Brain pericyte (primary cell): ENCODE data around the gene LIN7B.
"Not testable (repeated sequence)": the region's sequence is repeated elsewhere in the genome, so short reads cannot be mapped to it uniquely, and the experiment has no call there.

Source experiments
- DNase-seq: peaks from one replicate; pipeline ENCODE4 v3.0.0-alpha.2; 2012; ENCODE audit warnings: low read depth, low spot score

Gene LIN7B

GRCh38 chr19:49113762-49114629, at the start of gene LIN7B:
Gene LIN7B (plus strand): TSS chr19:49114370. CDS start chr19:49114405, 35 bp downstream.
- no peak for DNase-seq

- no peak for DNase-seq
Measured at GRCh38 chr19:49064768-49065611, 49.2 kb upstream of the LIN7B start, which contains the start of gene NTF4. Gene NTF4 (minus strand): TSS chr19:49064818. CDS start chr19:49061997, 2,821 bp downstream.

- no peak for DNase-seq
Measured at GRCh38 chr19:49065905-49066512, 48.2 kb upstream of the LIN7B start.

GRCh38 chr19:49067554-49067953, 46.6 kb upstream of the LIN7B start:
- DNase-seq: no peak

- DNase-seq: no peak
Measured at GRCh38 chr19:49069026-49069425, 45.1 kb upstream of the LIN7B start.

- no peak for DNase-seq
Measured at GRCh38 chr19:49070416-49070815, 43.8 kb upstream of the LIN7B start.

- DNase-seq: no peak
Measured at GRCh38 chr19:49071860-49072547, 42.2 kb upstream of the LIN7B start.

- DNase-seq: no peak
Measured at GRCh38 chr19:49073514-49074378, 40.4 kb upstream of the LIN7B start.

- DNase-seq: not testable (repeated sequence)
Measured at GRCh38 chr19:49074869-49075268, 39.3 kb upstream of the LIN7B start.

- DNase-seq: no peak
Measured at GRCh38 chr19:49080392-49080791, 33.8 kb upstream of the LIN7B start.

GRCh38 chr19:49081273-49081672, 32.9 kb upstream of the LIN7B start:
- DNase-seq: no peak

- no peak for DNase-seq
Measured at GRCh38 chr19:49084206-49085019, 29.8 kb upstream of the LIN7B start.

- DNase-seq: peak; percentile 99
Measured at GRCh38 chr19:49085020-49085867, 28.9 kb upstream of the LIN7B start, which contains the start of gene SNRNP70. Gene SNRNP70 (plus strand): TSS chr19:49085451. CDS start chr19:49086415, 964 bp downstream.

- no peak for DNase-seq
Measured at GRCh38 chr19:49085868-49086232, 28.3 kb upstream of the LIN7B start.

- DNase-seq: no peak
Measured at GRCh38 chr19:49086296-49086695, 27.9 kb upstream of the LIN7B start.

- no peak for DNase-seq
Measured at GRCh38 chr19:49091391-49092038, 22.7 kb upstream of the LIN7B start.

- DNase-seq: no peak
Measured at GRCh38 chr19:49092686-49093085, 21.5 kb upstream of the LIN7B start.
